Transverse colon (tissue), 4 donors: ENCODE measurements around the gene LRP1B. TPM values are rescaled to one million over a fixed set of nuclear protein-coding genes. Genes with fewer than 3 reads are reported as not detected.
A peak's percentile ranks its signal among the peaks of the same experiment; 100 is the strongest.

Experiments used
- DNase-seq: peaks from one replicate; pipeline ENCODE4 v3.0.0-alpha.2; 2019
- H3K27ac ChIP-seq, 4 donors: fragments of 200-600 bp; sonication (generic); 2 replicates each; pipeline ENCODE4 v1.5.1; 2016 to 2018; ENCODE audit warnings: inconsistent platforms in 4 of 4
- H3K27me3 ChIP-seq: fragments of 200-600 bp; sonication (generic); 2 replicates; pipeline ENCODE4 v1.5.1; 2017; ENCODE audit warnings: inconsistent platforms
- H3K36me3 ChIP-seq, 4 donors: fragments of 200-600 bp; sonication (generic); 2 replicates each; pipeline ENCODE4 v1.5.1; 2017 to 2019; ENCODE audit warnings: inconsistent platforms in 4 of 4
- H3K4me1 ChIP-seq, 4 donors: fragments of 200-600 bp; sonication (generic); 2 replicates each; pipeline ENCODE4 v1.5.1; 2017 to 2020; ENCODE audit warnings: inconsistent platforms in 4 of 4
- H3K4me3 ChIP-seq, 4 donors: fragments of 200-600 bp; sonication (generic); 1 replicate in 1 of 4; 2 replicates in 3 of 4; pipeline versions ENCODE4 v1.5.1 to v1.6.1; 2017 to 2019; ENCODE audit warnings: inconsistent platforms in 4 of 4
- H3K9me3 ChIP-seq, 2 donors: fragments of 200-600 bp; sonication (generic); 2 replicates each; pipeline ENCODE4 v1.5.1; 2017 to 2019; ENCODE audit warnings: inconsistent platforms in 2 of 2
- EP300 ChIP-seq: sonication (generic); formaldehyde crosslinking; IDR thresholded peaks from one replicate; pipeline ENCODE4 v1.6.1; 2017; ENCODE audit warnings: antibody characterized with exemption, low read depth
- POLR2A ChIP-seq: fragments of 450-650 bp; IDR thresholded peaks from one replicate; pipeline ENCODE4 v1.6.1; 2016; ENCODE audit warnings: antibody characterized with exemption, mild to moderate bottlenecking, moderate library complexity
- POLR2AphosphoS5 ChIP-seq, 3 donors: sonication (generic); formaldehyde crosslinking; IDR thresholded peaks; one replicate each; pipeline ENCODE4 v1.6.1; 2016; ENCODE audit warnings: antibody characterized with exemption in 3 of 3
- WGBS, 2 donors: methylation state at CpG; one replicate each; pipeline ENCODE4 v1.1.5; 2018; ENCODE audit warnings: low coverage in 1 of 2; 5-methylcytosine and 5-hydroxymethylcytosine counted together
- in situ Hi-C, 4 donors: fragments of 200-750 bp; cut with MboI; loops; one replicate each; pipeline versions ENCODE4 v1.15.0 to v1.15.1; 2017; ENCODE audit warnings: low sequenced_read_pairs in 3 of 4, low pct_ligation_motif_present in 1 of 4, low pct_unique_long_range_greater_than_20kb in 1 of 4
- intact Hi-C: fragments of 100-400 bp; cut with DNase I; formaldehyde crosslinking; loops from one replicate; pipeline ENCODE4 v1.15.1; 2023; ENCODE audit warnings: low total_unique reads
- total RNA-seq, 4 donors: library from RNA; depleted of rRNA; stranded (reverse); fragments of >200 nt; gene quantifications; one replicate each; pipeline ENCODE4 v1.1.0, GENCODE V29; 2016
- TF ChIP-seq, protein P1 (sequence below), 5 experiments: fragments of 200-600 bp in 3 of 5; fragments of 450-650 bp in 2 of 5; sonication (generic) in 3 of 5; IDR thresholded peaks; 1 replicate in 2 of 5; 2 replicates in 3 of 5; pipeline ENCODE4 v1.5.1; 2016 to 2017; ENCODE audit warnings: antibody characterized with exemption in 5 of 5, inconsistent platforms in 3 of 5, mild to moderate bottlenecking in 2 of 5, moderate library complexity in 1 of 5

The LRP1B gene
- total RNA-seq, 4 donors from 2014 or later, result 0.48 to 5.4 (median 0.82) TPM; not detected in 1

DNA sequence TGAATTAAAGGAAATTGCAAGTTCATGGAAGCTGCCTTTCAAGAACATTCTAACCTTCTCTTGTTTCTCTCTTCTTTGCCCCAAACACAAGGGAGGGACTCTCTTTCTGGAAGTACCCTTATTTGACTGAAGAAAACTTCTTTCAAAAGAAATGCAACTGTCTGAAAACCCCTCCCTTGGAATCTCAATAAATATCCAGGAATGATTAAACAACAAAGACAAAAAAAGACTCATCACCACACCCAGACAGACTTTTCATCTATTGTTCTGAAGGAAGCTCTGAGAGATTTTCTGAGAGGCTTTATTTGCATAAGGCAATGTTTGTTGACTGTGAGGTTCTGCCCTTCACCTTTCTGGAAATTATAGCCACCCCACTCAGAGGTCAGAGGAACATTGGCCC is 1260.9 kb downstream of the LRP1B start:
- no peak overlapping the region for H3K4me3 ChIP-seq
- TF ChIP-seq POLR2AphosphoS5 (IDR thresholded peaks at IDR 0.05), result no peak
- no peak for TF ChIP-seq EP300
- TF ChIP-seq POLR2A, result no peak
- TF ChIP-seq, protein P1, sequence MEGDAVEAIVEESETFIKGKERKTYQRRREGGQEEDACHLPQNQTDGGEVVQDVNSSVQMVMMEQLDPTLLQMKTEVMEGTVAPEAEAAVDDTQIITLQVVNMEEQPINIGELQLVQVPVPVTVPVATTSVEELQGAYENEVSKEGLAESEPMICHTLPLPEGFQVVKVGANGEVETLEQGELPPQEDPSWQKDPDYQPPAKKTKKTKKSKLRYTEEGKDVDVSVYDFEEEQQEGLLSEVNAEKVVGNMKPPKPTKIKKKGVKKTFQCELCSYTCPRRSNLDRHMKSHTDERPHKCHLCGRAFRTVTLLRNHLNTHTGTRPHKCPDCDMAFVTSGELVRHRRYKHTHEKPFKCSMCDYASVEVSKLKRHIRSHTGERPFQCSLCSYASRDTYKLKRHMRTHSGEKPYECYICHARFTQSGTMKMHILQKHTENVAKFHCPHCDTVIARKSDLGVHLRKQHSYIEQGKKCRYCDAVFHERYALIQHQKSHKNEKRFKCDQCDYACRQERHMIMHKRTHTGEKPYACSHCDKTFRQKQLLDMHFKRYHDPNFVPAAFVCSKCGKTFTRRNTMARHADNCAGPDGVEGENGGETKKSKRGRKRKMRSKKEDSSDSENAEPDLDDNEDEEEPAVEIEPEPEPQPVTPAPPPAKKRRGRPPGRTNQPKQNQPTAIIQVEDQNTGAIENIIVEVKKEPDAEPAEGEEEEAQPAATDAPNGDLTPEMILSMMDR (IDR thresholded peaks at IDR 0.05), result no peak
- H3K27me3 ChIP-seq, result no peaks in the 10 kb centered on the region
- H3K36me3 ChIP-seq, result no peaks in the 10 kb centered on the region
- in situ Hi-C loops, result no loop called here
- H3K4me1 ChIP-seq, result no peaks in the 10 kb centered on the region
- no peak for DNase-seq
- intact Hi-C loops, result no loop called here
- H3K9me3 ChIP-seq, result no peaks in the 10 kb centered on the region
- H3K27ac ChIP-seq, result no peak overlapping the region

DNA sequence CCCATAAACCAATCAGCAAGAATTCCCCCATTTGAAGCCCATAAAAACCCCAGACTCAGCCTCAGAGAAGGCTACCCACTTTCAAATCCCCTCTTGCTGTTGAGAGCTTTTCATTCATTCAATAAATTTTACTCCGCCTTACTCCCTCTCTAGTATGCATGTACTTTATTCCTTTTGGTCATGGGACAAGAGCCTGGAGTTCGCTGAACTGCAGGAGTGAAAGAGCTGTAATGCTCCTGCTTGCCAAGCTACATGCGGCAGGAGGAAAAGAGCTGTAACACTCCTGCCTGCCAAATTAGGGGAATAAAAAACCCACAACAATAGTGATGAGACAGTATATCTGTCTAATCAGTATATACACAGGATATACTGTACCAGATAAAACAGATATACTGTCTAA is 1261.7 kb downstream of the LRP1B start:
- in situ Hi-C loops (no loop called here), intact Hi-C loops (no loop called here)
- DNase-seq, result no peak
- no peak overlapping the region for H3K4me3 ChIP-seq
- TF ChIP-seq, protein P1 (IDR thresholded peaks at IDR 0.05), result no peak
- TF ChIP-seq EP300 (no peak), POLR2AphosphoS5 (IDR thresholded peaks at IDR 0.05) (no peak), POLR2A (no peak)
- no peaks in the 10 kb centered on the region for H3K9me3 ChIP-seq
- H3K36me3 ChIP-seq, result no peaks in the 10 kb centered on the region
- no peak overlapping the region for H3K27ac ChIP-seq
- H3K4me1 ChIP-seq, result no peaks in the 10 kb centered on the region
- 67 to 87% methylated on average over 3 of the region's 3 CpGs for WGBS, 2 donors
- no peaks in the 10 kb centered on the region for H3K27me3 ChIP-seq

DNA sequence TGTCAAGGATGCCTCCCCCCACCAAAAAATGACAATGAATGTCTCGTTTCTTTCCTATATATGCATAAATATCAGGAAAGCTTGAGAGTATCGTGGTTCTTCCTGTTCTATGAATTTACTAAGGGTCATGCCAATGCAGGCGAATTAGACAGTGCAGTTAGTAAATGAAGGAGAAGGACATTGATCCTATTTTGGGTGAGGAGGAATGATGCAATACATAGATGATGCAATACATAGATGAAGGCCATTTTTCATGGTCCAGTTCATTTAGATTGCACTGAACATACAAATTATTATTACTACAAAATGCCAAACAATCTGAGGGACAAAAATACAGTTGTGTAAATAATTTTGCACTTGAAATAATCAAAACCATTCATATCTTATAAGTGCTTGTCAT is 1265.0 kb downstream of the LRP1B start:
- Histone ChIP-seq H3K4me3 (no peak overlapping the region), H3K27ac (no peak overlapping the region), H3K9me3 (no peaks in the 10 kb centered on the region), H3K27me3 (no peaks in the 10 kb centered on the region), H3K36me3 (no peaks in the 10 kb centered on the region), H3K4me1 (no peaks in the 10 kb centered on the region)
- no peak for DNase-seq
- intact Hi-C loops (no loop called here), in situ Hi-C loops (no loop called here)
- no peak for TF ChIP-seq POLR2A
- TF ChIP-seq, protein P1 (IDR thresholded peaks at IDR 0.05), result no peak
- no peak for TF ChIP-seq EP300
- TF ChIP-seq POLR2AphosphoS5 (IDR thresholded peaks at IDR 0.05), result no peak
- 69 to 70% methylated on average over 3 of the region's 3 CpGs for WGBS, 2 donors

DNA sequence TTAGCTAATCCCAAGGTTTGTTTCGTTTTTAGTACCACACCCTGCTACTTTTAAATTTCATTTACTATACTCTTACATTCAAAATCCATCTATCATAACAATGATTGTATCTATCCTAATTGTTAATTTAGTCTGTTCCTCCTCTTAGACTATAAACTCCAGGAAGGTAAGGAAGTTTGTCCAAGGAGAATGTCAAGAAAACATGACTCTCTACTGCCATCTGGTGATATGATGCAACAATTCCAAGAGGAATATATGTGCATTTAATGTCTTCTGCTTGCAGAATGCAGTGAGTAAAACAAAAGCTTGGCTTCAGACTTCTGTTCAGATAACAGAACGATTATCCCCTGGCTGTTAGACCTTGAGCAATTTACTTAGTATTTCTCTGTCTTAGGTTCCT is 1267.1 kb downstream of the LRP1B start:
- H3K9me3 ChIP-seq, result no peaks in the 10 kb centered on the region
- no peaks in the 10 kb centered on the region for H3K36me3 ChIP-seq
- in situ Hi-C loops, result no loop called here
- no peak overlapping the region for H3K4me3 ChIP-seq
- 52 to 92% methylated on average over 1 to 2 of the region's 2 CpGs for WGBS, 2 donors
- H3K4me1 ChIP-seq, result no peaks in the 10 kb centered on the region
- no peak for DNase-seq
- H3K27ac ChIP-seq, result no peak overlapping the region
- H3K27me3 ChIP-seq, result no peaks in the 10 kb centered on the region
- intact Hi-C loops, result no loop called here
- TF ChIP-seq, protein P1 (IDR thresholded peaks at IDR 0.05), result peak; percentile 30 to 47 (median 43)
- no peak for TF ChIP-seq EP300
